ENCODE data around the gene SLC16A2. TPM values are rescaled to one million over a fixed set of nuclear protein-coding genes. Genes with fewer than 3 reads are reported as not detected.

Gene SLC16A2
- total RNA-seq, 2 donors from 2014 or later, result 2.9 to 7.3 TPM

DNA sequence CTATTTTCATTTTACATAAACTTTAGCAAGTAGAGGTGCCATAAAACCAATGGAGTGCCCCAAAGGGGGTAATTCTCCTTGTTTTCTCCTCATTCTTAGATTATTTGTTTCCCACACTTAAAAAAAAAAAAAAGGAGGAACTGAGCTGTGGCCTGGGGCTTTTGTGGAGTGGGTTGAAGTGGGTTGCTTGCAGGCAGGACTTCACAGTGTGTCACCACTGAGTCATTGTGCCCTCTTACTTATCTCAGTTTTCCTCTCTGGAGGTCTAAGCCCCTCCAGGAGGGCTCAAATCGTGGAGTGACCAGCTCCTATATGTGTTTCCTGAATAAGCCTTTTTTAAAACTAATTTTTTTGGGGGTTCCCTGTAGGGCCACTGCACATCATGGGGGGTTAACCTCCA, 69.0 kb downstream of the SLC16A2 start:
- no peaks in the 10 kb centered on the region for H3K36me3 ChIP-seq (replicated peaks in 1 of 2; ENCODE audit: insufficient read depth in 1 of 2, low read depth in 2 of 2)
- H3K4me1 ChIP-seq, result no peaks in the 10 kb centered on the region
- WGBS, 2 donors, result 86 to 100% methylated on average over 1 of the region's 1 CpG
- TF ChIP-seq POLR2A (IDR thresholded peaks at IDR 0.05), result no peak
- TF ChIP-seq CTCF (IDR thresholded peaks at IDR 0.05), result no peak
- H3K4me3 ChIP-seq, result no peak overlapping the region
- no peaks in the 10 kb centered on the region for H3K9me3 ChIP-seq
- no peaks in the 10 kb centered on the region for H3K27me3 ChIP-seq
- no peak overlapping the region for H3K27ac ChIP-seq
- DNase-seq, result no peak
- ATAC-seq, result no peak
- intact Hi-C loops (cut with DNase I), result no loop called here

DNA sequence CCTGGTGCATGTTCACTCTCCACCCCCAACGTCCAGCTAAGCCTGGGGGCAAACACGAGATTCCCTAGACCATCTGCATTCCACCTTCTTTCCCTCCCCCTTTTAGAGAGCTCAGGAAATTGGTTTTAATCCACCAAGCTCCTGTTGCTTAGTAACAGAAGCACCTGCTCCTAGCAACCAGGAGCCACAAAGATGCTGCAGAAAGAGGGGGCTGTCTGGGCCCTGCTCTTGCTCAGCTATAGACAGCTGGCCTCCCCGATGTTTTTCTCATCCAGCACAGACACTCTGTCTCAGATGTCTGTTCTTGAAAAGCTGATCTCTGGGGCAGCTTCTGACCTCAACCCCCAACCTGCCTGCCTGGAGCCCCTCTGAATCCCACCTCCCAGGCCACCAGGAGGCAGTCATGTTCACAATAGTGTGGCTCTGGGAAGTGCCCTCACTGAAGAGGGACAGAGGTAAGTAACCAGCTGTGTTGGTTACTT, 71.5 kb downstream of the SLC16A2 start:
- Histone ChIP-seq H3K36me3 (replicated peaks in 1 of 2; ENCODE audit: insufficient read depth in 1 of 2, low read depth in 2 of 2) (no peaks in the 10 kb centered on the region), H3K9me3 (no peaks in the 10 kb centered on the region), H3K27me3 (no peaks in the 10 kb centered on the region), H3K27ac (no peak overlapping the region), H3K4me3 (no peak overlapping the region), H3K4me1 (no peaks in the 10 kb centered on the region)
- 76 to 90% methylated on average over 3 of the region's 3 CpGs for WGBS, 2 donors
- no peak for TF ChIP-seq CTCF (IDR thresholded peaks at IDR 0.05)
- TF ChIP-seq POLR2A (IDR thresholded peaks at IDR 0.05), result no peak
- no peak for DNase-seq
- ATAC-seq, result no peak
- intact Hi-C loops (cut with DNase I), result no loop called here

DNA sequence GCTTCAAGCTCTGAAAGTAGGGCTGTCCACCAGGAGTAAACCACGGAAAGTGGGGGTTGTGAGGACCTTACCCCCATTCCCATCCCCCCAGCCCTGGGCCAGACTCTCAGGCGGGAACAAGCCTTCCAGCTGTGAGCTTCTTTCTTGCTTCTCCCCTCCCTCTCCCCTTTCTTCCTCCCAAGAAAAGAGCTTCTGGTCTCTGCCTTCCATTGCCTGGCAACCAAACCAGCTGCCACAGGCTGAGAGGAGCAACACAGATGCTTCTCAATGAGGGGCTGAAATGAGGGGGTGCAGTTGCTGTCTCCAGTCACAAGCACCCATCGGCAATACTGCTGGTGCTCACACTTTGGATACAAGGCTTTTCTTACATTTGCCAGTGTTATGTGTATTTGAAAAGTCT, 72.5 kb downstream of the SLC16A2 start:
- no peak overlapping the region for H3K27ac ChIP-seq
- no peaks in the 10 kb centered on the region for H3K36me3 ChIP-seq (replicated peaks in 1 of 2; ENCODE audit: insufficient read depth in 1 of 2, low read depth in 2 of 2)
- 74 to 100% methylated on average over 1 to 3 of the region's 3 CpGs for WGBS, 2 donors
- H3K4me1 ChIP-seq, result no peaks in the 10 kb centered on the region
- no peaks in the 10 kb centered on the region for H3K27me3 ChIP-seq
- ATAC-seq (no peak), DNase-seq (no peak)
- no peak overlapping the region for H3K4me3 ChIP-seq
- H3K9me3 ChIP-seq, result no peaks in the 10 kb centered on the region
- intact Hi-C loops (cut with DNase I), result no loop called here
- no peak for TF ChIP-seq CTCF (IDR thresholded peaks at IDR 0.05)
- no peak for TF ChIP-seq POLR2A (IDR thresholded peaks at IDR 0.05)

DNA sequence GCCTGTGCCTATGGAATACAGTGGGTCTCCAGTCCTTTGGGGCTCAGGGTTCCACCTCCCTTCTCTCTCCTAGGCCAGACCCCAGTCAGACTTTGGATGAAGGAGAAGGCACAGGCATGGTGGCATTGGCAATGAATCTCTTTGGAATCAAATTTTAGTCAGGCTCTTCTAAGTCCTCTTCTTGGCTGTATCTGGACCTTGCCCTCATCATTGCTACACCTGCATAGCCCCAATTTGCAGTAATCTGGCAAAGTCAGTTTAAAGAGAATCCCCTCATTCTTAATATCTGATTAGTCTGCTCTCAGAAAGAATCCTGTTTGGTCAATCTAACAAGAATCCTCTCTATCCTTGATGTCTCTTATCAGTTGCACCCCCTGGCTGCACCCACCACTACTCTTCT, 77.6 kb downstream of the SLC16A2 start:
- no peaks in the 10 kb centered on the region for H3K27me3 ChIP-seq
- DNase-seq (no peak), ATAC-seq (no peak)
- no peaks in the 10 kb centered on the region for H3K36me3 ChIP-seq (replicated peaks in 1 of 2; ENCODE audit: insufficient read depth in 1 of 2, low read depth in 2 of 2)
- H3K4me1 ChIP-seq, result no peaks in the 10 kb centered on the region
- no peaks in the 10 kb centered on the region for H3K9me3 ChIP-seq
- no peak overlapping the region for H3K4me3 ChIP-seq
- H3K27ac ChIP-seq, result no peak overlapping the region
- TF ChIP-seq POLR2A (IDR thresholded peaks at IDR 0.05) (no peak), CTCF (IDR thresholded peaks at IDR 0.05) (no peak)
- intact Hi-C loops (cut with DNase I), result no loop called here

DNA sequence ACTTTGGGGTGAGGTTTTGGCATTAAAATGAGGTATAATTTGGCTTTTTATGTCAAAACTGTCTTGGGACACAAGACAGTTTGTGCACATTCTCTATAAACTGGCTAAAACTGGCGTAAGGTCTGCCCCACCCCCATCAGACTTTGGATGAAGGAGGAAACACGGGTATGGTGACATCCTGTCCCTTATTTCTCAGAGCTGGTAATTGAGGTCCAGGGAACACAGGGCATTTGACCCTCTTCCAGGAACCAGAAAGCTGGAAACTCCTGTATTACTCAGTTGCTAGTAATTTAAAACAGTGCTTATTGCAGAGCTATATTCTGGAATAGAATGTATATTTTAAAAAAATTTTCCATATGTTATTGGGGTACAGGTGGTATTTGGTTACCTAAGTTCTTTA, 78.8 kb downstream of the SLC16A2 start:
- no peak overlapping the region for H3K27ac ChIP-seq
- no peaks in the 10 kb centered on the region for H3K4me1 ChIP-seq
- no peak for TF ChIP-seq CTCF (IDR thresholded peaks at IDR 0.05)
- no peak for TF ChIP-seq POLR2A (IDR thresholded peaks at IDR 0.05)
- intact Hi-C loops (cut with DNase I), result no loop called here
- ATAC-seq (no peak), DNase-seq (no peak)
- no peaks in the 10 kb centered on the region for H3K9me3 ChIP-seq
- WGBS, 2 donors, result 72 to 88% methylated on average over 2 of the region's 2 CpGs
- no peaks in the 10 kb centered on the region for H3K27me3 ChIP-seq
- no peak overlapping the region for H3K4me3 ChIP-seq
- no peaks in the 10 kb centered on the region for H3K36me3 ChIP-seq (replicated peaks in 1 of 2; ENCODE audit: insufficient read depth in 1 of 2, low read depth in 2 of 2)

Measured in body of pancreas (tissue), 4 donors.